ENCODE data around the gene PKP2. TPM values are rescaled to one million over a fixed set of nuclear protein-coding genes. Genes with fewer than 3 reads are reported as not detected.

The PKP2 gene
- total and polyA plus RNA-seq, 2 donors (not counting 1 experiment from before 2014, with no cell fraction given), result under 0.01 to 0.15 TPM

- Histone ChIP-seq H3K9ac (ENCODE audit: insufficient read depth, low read length) (no peak overlapping the region), H3K9me3 (ENCODE audit: control insufficient read depth, insufficient read depth, low read depth, low read length) (no peaks in the 10 kb centered on the region), H3K4me1 (ENCODE audit: control insufficient read depth, extremely low read depth, insufficient read depth, low read length) (no peaks in the 10 kb centered on the region), H3K4me2 (ENCODE audit: extremely low read depth, insufficient read depth, low read length) (no peak overlapping the region), H4K20me1 (ENCODE audit: control insufficient read depth, extremely low read depth, insufficient read depth, low read length) (no peaks in the 10 kb centered on the region), H3K79me2 (ENCODE audit: control insufficient read depth, insufficient read depth, low read length) (no peaks in the 10 kb centered on the region), H3K27ac (ENCODE audit: insufficient read depth, low read length) (no peak overlapping the region), H3K4me3 (replicated peaks in 1 of 4; ENCODE audit: control extremely low read depth in 1 of 4, insufficient read depth in 1 of 4, low read depth in 3 of 4, low read length in 4 of 4) (no peak overlapping the region), H2AFZ (ENCODE audit: low read length) (no peak overlapping the region), H3K27me3 (ENCODE audit: control insufficient read depth, insufficient read depth, low read length) (no peaks in the 10 kb centered on the region), H3K36me3 (ENCODE audit: control insufficient read depth, insufficient read depth, low read length) (no peaks in the 10 kb centered on the region)
- TF ChIP-seq EZH2 (IDR thresholded peaks at IDR 0.05; ENCODE audit: low read length, missing control alignments) (no peak), CTCF (conservative IDR thresholded peaks at IDR 0.05 in 1 of 2, IDR thresholded peaks at IDR 0.05 in 1 of 2; ENCODE audit: low read depth in 1 of 2, low read length in 2 of 2) (no peak)
- DNase-seq (ENCODE audit: low read depth in 2 of 2), result no peak
Measured at GRCh38 chr12:32777691-32778175, 118.8 kb downstream of the PKP2 start.

- Histone ChIP-seq H3K4me2 (ENCODE audit: extremely low read depth, insufficient read depth, low read length) (no peak overlapping the region), H2AFZ (ENCODE audit: low read length) (no peak overlapping the region), H3K9ac (ENCODE audit: insufficient read depth, low read length) (no peak overlapping the region), H3K27me3 (ENCODE audit: control insufficient read depth, insufficient read depth, low read length) (no peaks in the 10 kb centered on the region), H4K20me1 (ENCODE audit: control insufficient read depth, extremely low read depth, insufficient read depth, low read length) (no peaks in the 10 kb centered on the region), H3K4me3 (replicated peaks in 1 of 4; ENCODE audit: control extremely low read depth in 1 of 4, insufficient read depth in 1 of 4, low read depth in 3 of 4, low read length in 4 of 4) (no peak overlapping the region), H3K79me2 (ENCODE audit: control insufficient read depth, insufficient read depth, low read length) (no peaks in the 10 kb centered on the region), H3K4me1 (ENCODE audit: control insufficient read depth, extremely low read depth, insufficient read depth, low read length) (no peaks in the 10 kb centered on the region), H3K9me3 (ENCODE audit: control insufficient read depth, insufficient read depth, low read depth, low read length) (no peaks in the 10 kb centered on the region), H3K27ac (ENCODE audit: insufficient read depth, low read length) (no peak overlapping the region), H3K36me3 (ENCODE audit: control insufficient read depth, insufficient read depth, low read length) (no peaks in the 10 kb centered on the region)
- TF ChIP-seq EZH2 (IDR thresholded peaks at IDR 0.05; ENCODE audit: low read length, missing control alignments) (no peak), CTCF (conservative IDR thresholded peaks at IDR 0.05 in 1 of 2, IDR thresholded peaks at IDR 0.05 in 1 of 2; ENCODE audit: low read depth in 1 of 2, low read length in 2 of 2) (no peak)
- DNase-seq (ENCODE audit: low read depth in 2 of 2), result no peak
Measured at GRCh38 chr12:32777159-32777558, 119.4 kb downstream of the PKP2 start.

- Histone ChIP-seq H3K27ac (ENCODE audit: insufficient read depth, low read length) (no peak overlapping the region), H3K36me3 (ENCODE audit: control insufficient read depth, insufficient read depth, low read length) (no peaks in the 10 kb centered on the region), H3K4me2 (ENCODE audit: extremely low read depth, insufficient read depth, low read length) (no peak overlapping the region), H3K79me2 (ENCODE audit: control insufficient read depth, insufficient read depth, low read length) (no peaks in the 10 kb centered on the region), H4K20me1 (ENCODE audit: control insufficient read depth, extremely low read depth, insufficient read depth, low read length) (no peaks in the 10 kb centered on the region), H3K4me3 (replicated peaks in 1 of 4; ENCODE audit: control extremely low read depth in 1 of 4, insufficient read depth in 1 of 4, low read depth in 3 of 4, low read length in 4 of 4) (no peak overlapping the region), H3K27me3 (ENCODE audit: control insufficient read depth, insufficient read depth, low read length) (no peaks in the 10 kb centered on the region), H3K9ac (ENCODE audit: insufficient read depth, low read length) (no peak overlapping the region), H2AFZ (ENCODE audit: low read length) (no peak overlapping the region), H3K4me1 (ENCODE audit: control insufficient read depth, extremely low read depth, insufficient read depth, low read length) (no peaks in the 10 kb centered on the region), H3K9me3 (ENCODE audit: control insufficient read depth, insufficient read depth, low read depth, low read length) (no peaks in the 10 kb centered on the region)
- no peak for DNase-seq (ENCODE audit: low read depth in 2 of 2)
- TF ChIP-seq CTCF (conservative IDR thresholded peaks at IDR 0.05 in 1 of 2, IDR thresholded peaks at IDR 0.05 in 1 of 2; ENCODE audit: low read depth in 1 of 2, low read length in 2 of 2), result no peak
Measured at GRCh38 chr12:32776258-32776657, 120.3 kb downstream of the PKP2 start.

All from fibroblast of lung (primary cell).